TTC549 (cell line): ENCODE results near the gene ASIP.
"Not testable (repeated sequence)": the region's sequence is repeated elsewhere in the genome, so short reads cannot be mapped to it uniquely, and the experiment has no call there.

Experiments
- FAIRE-seq: peaks from 2 replicates; lab custom pipeline; 2012; peaks lifted over from hg19 to GRCh38; lab: Jason Lieb, UNC

ASIP gene, protein sequence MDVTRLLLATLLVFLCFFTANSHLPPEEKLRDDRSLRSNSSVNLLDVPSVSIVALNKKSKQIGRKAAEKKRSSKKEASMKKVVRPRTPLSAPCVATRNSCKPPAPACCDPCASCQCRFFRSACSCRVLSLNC

DNA sequence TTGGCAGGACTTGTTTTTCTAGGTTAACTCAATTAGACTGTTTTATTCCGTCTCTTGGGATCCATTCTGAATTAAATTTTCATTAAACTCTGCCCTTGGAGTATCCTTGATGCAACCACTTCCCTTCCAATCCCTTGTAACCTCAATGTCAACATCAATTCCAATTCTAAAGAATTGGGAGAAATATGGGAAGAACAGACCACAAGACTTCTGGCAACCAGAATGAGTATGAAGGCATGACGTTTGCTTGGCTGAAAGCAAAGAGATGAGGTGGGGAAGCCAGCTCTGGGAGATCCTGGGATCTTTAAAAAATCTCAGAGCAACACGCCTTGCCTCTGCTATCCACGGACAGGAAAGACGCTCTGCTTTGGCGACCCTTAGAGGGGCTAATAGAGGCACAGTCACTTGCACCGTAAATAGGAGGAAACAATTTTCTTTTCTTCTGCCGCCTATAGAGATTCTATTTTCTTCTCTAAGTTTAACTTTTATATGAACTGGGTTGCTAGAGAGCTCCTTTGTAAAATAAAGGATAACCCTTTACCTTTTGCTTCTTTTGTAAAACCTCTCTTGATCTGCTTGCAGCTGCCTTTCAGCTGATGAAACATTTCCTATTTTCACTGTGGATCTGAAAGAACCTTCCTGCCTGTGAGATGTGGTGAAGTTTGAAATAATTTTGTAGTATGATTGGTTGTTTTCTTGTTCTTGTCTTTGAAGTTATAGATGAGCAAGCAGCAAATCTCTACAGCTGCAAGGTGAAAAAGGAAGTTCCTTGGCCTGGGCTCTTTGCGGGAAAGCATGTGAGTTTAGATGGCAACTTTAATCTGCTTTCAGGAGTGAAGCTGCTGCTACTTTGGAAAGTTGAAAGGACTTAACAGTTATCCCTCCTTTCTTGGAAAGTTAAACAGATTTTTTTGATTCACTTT is at the start of gene ASIP:
Gene ASIP, plus strand, starts transcription at position 731 of the 923 bp plus-strand sequence. CDS start 18,952 bp downstream, outside the sequence.
- FAIRE-seq = no peak

DNA sequence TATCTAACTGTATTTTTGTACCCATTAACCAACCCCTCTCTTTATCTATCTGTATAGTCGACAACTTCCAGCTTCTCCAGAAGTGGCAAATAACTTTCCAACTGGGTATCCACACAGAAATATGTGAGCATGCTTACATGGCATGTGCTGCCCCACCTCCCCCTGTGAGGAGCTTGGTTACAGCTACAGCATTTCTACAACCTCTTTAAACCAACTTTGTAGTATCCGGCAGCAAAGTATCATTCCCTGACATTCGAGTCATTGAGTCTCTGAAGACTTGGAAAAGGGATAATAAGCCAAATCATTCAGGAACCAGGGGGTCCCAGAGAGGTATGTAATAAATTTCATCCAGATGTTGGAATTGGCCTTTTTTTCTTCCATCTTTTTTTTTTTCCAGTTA is 48.2 kb upstream of the ASIP start:
- FAIRE-seq = no peak

DNA sequence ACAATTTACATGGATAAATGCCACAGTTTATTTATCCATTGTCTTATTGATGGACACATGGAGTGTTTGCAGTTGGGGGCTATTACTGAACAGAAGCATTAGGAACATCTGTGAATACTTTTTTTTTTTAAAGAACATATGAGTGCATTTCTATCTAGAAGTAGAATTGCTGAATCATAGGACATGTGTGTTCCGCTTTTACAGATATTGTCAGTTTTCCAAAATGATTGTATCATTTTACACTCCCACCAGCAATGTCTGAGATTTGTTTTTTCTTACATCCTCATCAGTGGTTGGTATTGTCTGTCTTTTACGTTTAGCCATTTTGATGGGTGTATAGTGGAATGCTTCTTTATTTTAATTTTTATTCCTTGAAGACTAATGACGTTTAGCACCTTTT is 42.0 kb upstream of the ASIP start:
- no peak for FAIRE-seq

DNA sequence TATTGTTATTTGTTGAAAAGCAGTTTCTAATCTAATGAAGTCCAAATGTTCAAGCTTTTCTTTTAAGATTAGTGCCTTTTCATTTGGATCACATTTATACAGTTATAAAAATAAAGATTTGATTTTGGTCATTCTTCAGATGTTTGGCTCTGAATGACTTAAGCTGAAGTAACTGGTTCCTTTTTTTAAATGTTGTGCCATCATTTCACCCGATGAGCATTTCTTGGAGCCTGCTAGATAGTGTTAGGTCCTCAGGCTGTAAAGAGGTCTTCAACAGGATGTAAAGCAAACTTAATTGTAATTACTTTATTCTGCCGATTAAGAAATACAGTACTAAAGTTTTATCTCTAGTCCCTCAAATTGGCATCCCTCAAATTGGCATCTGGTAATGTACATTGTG is 41.2 kb upstream of the ASIP start:
- no peak for FAIRE-seq

DNA sequence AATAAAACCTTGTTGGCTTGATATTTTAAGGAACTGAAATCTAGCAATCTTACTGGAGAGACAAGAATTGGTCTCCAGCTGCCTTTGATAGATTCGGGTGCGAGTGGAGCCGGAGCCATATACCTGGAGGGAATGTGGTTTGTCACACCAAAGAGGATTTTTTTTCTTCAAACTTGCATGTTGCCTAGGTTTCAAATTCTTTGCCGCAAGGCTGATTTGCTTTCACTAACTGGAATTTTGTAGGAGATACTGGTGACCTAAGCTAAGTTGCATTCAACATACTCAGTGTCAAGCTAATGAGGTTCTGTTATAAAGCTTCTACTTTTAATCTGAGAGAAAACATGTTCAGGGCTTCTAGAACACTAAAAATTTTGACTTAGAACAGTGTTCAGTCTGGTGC is 39.7 kb upstream of the ASIP start:
- no peak for FAIRE-seq

DNA sequence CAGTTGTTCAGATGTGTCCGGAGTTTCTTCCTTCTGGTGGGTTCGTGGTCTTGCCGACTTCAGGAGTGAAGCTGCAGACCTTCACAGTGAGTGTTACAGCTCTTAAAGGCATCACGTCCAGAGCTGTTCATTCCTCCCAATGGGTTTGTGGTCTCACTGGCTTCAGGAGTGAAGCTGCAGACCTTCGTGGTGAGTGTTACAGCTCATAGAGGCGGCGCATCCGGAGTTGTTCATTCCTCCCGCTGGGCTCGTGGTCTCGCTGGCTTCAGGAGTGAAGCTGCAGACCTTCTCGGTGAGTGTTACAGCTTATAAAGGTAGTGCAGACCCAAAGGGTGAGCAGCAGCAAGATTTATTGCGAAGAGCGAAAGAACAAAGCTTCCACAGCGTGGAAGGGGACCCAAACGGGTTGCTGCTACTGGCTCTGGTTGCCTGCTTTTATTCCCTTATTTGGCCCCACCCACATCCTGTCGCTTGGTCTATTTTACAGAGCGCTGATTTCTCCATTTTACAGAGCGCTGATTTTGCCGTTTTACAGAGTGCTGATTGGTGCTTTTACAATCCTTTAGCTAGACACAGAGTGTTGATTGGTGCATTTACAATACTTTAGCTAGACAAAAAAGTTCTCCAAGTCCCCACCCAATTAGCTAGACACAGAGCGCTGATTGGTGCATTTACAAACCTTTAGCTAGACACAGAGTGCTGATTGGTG is 35.9 kb upstream of the ASIP start:
- FAIRE-seq = not testable (repeated sequence)

DNA sequence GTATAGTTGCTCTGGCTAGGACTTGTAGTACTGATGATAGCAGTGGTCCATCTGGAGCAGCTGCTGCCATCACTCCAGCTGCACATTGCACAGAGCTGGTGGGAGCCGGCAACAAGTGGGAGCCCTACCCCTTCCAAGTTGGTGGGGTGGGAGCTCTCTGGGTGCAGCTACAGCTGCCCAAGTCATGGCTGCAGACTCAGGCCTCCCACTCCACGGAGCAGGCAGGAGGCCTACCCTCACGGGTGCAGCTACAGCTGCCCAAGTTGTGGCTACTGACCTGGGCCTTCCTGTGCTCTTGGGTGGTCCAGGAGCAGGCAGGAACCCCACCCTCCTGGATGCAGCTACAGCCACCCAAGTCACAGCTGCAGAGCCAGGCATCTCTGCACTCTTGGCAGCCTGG is 32.1 kb upstream of the ASIP start:
- no peak for FAIRE-seq

DNA sequence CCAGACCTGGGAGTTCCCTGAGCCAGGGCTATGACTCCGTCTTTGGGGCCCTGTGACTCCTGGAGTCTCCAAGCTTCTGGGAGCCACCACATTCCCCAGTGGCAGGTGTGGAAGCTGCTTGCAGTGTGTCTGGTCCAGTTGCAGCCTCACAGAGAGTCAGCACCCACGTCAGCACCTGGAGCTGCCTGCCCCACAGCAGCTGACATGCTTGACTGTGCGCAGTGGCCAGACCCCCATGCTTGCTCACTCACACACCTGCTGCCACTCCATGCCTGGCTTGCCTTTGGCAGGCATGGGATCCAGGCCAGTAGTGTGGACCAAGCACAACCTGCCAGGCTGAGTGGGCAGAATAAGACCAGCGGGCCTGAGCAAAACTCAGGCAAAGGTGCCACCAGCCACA is 31.0 kb upstream of the ASIP start:
- FAIRE-seq = no peak

DNA sequence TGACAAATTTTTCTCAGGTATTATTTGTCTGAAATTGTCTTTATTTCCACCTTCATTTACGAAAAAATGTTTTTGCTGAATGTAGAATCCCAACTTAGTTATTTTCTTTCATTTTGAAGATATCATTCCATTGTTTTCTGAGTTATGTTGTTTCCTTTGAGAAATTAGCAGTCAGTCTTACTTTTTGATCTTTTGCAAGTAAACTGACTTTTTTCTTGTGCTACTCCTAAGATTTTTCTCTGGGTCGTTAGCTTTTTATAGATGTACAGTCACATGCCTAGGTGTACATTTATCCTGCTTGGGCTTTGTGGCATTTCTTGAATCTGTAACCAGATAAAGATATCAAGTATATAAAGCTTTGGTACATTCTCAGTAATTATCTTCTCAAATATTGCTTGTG is 29.6 kb upstream of the ASIP start:
- FAIRE-seq = no peak

DNA sequence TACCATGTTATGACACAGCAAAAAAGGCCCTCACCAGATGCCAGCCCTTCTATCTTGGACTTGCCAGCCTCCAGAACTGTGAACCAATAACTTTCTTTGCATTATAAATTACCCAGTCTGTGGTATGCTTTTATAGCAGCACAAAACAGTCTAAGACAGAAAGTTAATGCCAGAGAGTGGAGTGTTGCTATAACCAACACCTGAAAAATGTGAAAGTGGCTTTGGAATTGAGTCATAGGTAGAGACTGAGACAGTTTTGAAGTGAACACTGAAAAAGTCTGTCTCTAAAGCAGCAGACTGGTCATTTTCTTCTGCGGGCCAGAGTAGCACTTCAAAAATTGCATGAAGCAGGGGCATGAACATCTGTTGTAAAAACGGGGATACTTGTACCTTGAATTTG is 28.0 kb upstream of the ASIP start:
- no peak for FAIRE-seq

DNA sequence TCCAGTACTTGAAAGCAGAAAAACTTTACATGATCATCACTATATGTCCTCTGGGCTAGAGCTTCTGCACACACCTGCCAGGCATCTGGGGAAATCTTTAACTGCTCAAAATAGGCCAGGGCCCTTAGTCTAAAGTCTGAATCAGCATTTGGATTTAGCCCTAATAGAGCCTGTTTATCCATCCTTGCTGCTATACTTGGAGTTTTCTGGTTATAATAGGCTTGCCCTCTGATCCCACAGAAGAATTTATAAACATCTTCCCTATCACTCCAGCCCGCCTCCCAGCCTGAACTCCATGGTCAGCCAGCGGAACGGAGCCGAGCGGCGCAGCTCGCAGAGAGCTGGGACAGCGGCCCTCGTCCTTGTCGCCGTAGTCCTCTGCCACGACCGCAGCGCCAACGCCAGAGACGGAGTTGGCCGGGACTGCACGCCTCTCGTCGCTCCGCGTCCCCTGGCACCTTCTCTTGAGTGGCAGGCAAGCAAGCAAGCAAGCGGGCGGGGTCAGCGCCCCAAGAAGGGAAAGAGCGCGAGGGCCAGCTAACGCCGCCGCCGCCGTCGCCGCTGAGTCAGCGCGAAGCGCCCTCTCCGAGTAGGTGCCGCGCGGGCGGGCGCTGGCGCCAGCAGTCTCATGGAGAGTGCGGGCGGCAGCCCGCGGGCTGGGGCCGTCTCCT is 25.4 kb upstream of the ASIP start:
- FAIRE-seq = no peak

DNA sequence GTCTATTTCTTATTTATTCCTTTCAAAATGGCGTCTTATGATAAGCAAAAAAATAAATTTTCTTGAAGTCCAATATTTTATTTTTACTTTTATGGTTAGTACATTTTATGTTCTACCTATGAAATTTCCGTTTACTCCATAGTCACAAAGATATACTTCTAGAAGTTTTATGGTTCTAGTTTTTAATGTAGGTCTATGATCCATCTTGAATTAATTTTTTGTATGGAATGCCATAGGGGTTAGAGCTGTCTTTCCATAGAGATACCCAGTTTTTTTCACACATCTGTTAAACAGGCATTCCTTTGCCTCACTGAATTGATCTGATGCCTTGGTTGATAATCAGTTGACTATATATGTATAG is 24.9 kb upstream of the ASIP start:
- FAIRE-seq = no peak

DNA sequence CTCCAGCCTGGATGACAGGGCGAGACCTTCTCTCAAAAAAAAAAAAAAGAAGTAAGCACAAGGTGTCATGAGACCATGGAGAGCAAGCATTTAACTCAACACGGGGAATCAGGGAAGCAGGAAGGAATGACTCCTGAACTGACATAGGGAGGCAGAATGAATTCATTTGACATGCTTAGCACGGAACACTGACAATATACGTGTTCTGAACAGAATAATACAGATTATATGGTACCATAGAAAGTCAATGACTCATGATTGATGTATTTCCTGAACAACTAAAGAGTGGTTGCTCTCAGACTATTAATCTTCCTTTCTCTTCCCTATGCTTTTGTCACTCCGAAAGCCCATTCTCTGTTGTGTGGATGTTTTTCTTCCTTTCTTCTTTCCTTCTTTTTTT is 20.7 kb upstream of the ASIP start:
- no peak for FAIRE-seq

DNA sequence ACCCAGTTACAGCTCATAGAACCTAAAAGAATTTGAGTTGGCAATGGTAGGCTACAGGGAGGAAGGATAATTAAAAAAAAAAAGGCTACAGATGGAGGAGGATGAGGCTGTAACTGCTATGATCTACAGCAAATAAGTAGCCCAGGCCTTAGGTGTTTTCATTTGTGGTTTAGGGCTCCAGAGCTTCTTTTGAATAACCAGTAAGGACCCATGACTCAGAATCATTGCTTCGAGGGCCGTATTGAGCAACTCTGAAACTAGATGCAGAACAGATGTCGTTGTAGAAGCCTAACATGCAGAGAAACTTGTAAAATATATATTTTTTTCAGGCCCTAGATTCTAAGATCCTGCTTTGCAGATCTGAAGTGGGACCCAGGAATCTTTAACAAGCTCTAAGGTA is 19.0 kb upstream of the ASIP start:
- FAIRE-seq = no peak

DNA sequence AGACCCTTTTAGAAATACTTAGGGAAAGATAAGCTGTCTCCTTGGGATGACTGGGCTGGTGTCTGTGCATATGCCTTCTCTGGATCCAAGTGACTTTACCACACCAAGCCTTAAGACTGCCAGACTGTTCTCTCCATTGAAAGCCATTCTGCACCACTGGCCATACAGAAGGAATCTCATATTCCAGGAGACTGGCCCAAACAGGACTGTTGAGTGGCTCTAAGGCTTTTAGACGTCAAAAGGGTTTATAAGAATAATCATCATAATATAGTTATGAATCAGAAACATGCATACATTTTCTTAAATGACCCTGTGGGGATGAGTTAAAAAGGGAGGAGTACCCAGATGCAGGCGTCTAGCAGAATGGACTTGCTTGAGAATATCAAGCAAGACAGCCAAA is 17.0 kb upstream of the ASIP start:
- FAIRE-seq = not testable (repeated sequence)

DNA sequence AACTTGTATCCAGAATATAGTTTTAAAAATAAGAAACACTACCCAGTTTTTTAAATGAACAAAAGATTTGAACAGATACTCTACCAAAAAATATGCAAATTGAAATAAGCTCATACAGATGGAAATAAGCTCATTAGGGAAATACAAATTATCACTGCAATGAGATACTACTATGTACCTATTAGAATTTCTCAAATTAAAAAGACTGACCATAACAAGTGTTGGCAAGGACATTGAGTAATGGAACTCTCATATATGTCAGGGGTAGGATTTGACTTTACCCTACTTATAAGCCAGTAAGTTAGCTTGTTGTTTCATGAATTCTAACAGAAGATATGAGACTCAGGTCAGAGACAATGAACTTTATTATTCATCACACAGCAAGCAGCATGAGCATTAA is 9.6 kb upstream of the ASIP start:
- FAIRE-seq = no peak

DNA sequence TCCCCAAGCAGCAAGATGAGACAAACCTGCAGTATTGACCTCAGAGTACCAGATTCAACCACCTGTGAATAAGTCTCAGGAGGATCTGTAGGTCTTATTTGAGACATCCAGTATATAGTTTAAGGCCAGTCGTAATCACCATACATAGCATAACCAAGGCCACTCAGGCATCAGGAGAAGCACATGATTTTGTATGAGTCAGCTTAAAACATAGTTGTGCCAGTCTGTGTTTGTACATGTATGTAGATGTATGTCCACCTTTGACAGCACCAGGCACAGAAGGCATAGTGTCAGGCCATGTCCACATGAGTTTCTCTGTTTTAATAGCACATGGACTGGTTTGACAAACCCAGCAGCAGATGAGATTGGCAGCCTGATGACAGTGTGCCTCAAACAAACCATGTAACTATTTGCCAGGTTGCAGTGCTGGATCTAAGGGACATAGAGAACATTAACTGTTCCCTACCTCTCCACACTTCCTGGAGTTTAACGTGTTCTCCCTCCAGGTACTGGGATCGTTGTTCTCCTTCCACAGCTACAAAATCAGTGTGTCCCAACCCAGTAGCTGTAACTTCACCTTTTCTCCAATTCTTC is 8.6 kb upstream of the ASIP start:
- no peak for FAIRE-seq

DNA sequence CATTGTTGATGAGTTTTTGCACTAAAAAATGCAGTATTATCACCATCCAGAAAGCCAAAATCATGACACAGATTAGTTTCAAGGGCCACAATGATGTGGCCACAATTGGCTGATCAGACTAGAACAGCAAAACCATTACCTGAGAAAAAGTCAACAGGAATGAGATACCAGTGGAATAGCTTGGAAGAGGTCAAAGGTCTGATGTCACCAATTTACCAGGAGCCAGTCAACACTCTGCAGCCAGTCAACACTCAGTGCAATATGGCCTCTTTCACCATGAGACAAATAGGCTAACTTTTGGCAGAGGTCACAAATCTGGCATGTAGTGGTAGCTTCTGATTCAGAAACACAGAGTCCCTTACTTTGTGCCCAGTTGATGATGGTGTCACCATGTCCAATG is 7.5 kb upstream of the ASIP start:
- no peak for FAIRE-seq

DNA sequence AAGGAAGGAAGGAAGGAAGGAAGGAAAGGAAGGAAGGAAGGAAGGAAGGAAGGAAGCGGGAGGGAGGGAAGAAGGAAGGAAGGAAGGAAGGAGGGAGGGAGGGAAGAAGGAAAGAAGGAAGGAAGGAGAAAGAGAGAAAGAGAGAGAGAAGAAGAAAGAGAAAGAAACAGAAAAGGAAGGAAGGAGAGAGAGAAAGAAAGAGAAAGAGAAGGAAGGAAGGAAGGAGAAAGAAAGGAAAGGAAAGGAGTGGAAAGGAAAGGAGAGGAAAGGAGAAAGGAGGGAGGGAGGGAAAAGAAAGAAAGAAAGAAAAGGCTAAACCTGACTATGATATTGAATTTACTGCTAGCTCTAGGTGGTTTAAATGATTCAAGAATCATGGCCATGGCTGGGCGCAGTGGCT is 5.3 kb upstream of the ASIP start:
- no peak for FAIRE-seq

DNA sequence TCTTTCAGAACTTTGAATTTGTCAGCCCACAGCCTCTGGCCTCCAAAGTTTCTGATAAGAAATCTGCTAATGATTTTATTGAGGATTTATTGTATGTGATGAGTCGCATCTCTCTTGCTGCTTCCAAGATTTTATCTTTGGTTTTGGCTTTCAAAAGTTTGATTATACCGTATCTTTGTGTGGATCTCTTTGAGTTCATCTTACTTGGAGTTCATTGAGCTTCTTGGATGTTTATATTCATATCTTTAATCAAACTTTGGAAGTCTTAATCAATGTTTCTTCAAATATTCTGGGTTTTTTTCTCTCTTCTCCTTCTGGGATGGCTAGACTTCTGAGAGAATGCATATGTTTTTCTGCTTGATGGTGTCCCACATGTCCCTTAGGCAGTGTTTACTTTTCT is 3.3 kb upstream of the ASIP start:
- no peak for FAIRE-seq

DNA sequence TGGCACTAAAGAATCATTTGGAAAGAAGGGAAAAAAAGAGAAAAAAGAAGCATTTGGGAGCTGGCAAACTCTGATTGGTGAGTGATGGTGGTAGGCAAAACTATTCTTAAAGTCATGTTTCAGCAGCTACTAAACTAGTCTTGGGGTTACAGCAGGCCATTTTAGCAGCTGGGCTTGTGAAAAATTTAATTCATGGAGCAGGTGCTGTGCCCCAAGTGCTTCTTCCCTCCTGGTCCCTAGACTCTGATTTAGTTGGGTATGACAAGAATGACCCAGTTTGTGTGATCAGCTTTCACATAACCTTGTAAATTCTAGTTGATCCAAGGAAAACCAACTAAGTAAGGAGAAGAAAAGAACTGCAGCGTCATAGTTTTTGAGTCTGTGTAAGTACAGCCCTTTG is 1.1 kb upstream of the ASIP start:
- FAIRE-seq = no peak

DNA sequence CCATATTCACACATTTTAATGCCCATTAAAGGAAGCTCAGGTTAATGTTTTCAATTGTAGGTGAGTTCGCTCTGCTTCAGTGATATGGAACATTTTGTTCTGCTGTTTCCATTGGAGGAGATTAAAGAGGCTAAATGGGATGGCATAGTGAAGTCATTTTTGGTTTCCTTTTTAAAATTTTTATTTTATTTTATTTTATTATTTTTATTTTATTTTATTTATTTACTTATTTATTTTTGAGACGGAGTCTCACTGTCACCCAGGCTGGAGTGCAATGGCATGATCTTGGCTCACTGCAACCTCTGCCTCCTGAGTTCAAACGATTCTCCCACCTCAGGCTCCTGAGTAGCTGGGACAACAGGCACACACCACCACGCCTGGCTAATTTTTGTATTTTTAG is 792 bp downstream of the ASIP start:
- not testable (repeated sequence) for FAIRE-seq

DNA sequence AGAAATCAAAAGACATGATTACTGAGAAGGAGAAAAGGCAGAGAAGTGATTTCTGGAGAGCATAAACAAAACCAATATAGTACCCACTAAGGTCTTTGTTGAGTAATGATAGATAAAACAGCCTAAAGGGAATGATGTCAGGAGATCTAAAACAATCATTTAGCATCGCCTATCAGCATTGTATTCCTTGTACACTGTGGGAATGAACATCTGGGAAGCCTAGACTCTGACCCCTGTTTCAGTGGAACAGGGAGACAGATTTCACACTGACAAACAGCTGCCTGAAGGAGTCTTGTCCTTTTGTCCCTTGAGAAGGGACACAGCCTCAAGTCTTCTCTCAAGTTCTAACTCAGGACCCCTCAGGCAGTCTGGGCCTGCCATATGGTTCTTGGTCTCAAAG is 1.7 kb downstream of the ASIP start:
- no peak for FAIRE-seq
